GM18511 (cell line): ENCODE data around the gene RPS6KC1.
"Not testable (repeated sequence)": the region's sequence is repeated elsewhere in the genome, so short reads cannot be mapped to it uniquely, and the experiment has no call there.

ENCODE experiments used
- ATAC-seq: cut with Tn5 transposase; IDR thresholded peaks from one replicate; pipeline ENCODE4 v1.9.1; 2021; ENCODE audit warnings: mild to moderate bottlenecking, moderate library complexity; ENCODE audit not compliant: unreplicated experiment

RPS6KC1 gene

GRCh38 chr1:213148905-213149304 lies 97.9 kb downstream of the RPS6KC1 start:
- ATAC-seq, result no peak

- not testable (repeated sequence) for ATAC-seq
Observed at GRCh38 chr1:213150090-213150489, 99.0 kb downstream of the RPS6KC1 start.

GRCh38 chr1:213154056-213154685 lies 103.1 kb downstream of the RPS6KC1 start:
- no peak for ATAC-seq

GRCh38 chr1:213159376-213159775 lies 108.3 kb downstream of the RPS6KC1 start:
- ATAC-seq, result no peak

- not testable (repeated sequence) for ATAC-seq
Observed at GRCh38 chr1:213160442-213160841, 109.4 kb downstream of the RPS6KC1 start.

- ATAC-seq, result no peak
Observed at GRCh38 chr1:213162338-213162737, 111.3 kb downstream of the RPS6KC1 start.

GRCh38 chr1:213162862-213163261 lies 111.8 kb downstream of the RPS6KC1 start:
- ATAC-seq, result no peak

GRCh38 chr1:213163278-213163711 lies 112.3 kb downstream of the RPS6KC1 start:
- ATAC-seq, result no peak

GRCh38 chr1:213164561-213164960 lies 113.5 kb downstream of the RPS6KC1 start:
- ATAC-seq, result no peak

- no peak for ATAC-seq
Observed at GRCh38 chr1:213166852-213167251, 115.8 kb downstream of the RPS6KC1 start.

- ATAC-seq, result no peak
Observed at GRCh38 chr1:213171711-213172110, 120.7 kb downstream of the RPS6KC1 start.

- ATAC-seq, result no peak
Observed at GRCh38 chr1:213176341-213176740, 125.3 kb downstream of the RPS6KC1 start.

GRCh38 chr1:213179784-213180183 lies 128.7 kb downstream of the RPS6KC1 start:
- no peak for ATAC-seq

- no peak for ATAC-seq
Observed at GRCh38 chr1:213180833-213181232, 129.8 kb downstream of the RPS6KC1 start.

- ATAC-seq, result peak; percentile 66
Observed at GRCh38 chr1:213183036-213183672, 132.1 kb downstream of the RPS6KC1 start.

GRCh38 chr1:213186168-213186567 lies 135.1 kb downstream of the RPS6KC1 start:
- ATAC-seq, result no peak

- no peak for ATAC-seq
Observed at GRCh38 chr1:213192026-213192425, 141.0 kb downstream of the RPS6KC1 start.

- ATAC-seq, result no peak
Observed at GRCh38 chr1:213194383-213194782, 143.3 kb downstream of the RPS6KC1 start.

- ATAC-seq, result no peak
Observed at GRCh38 chr1:213194855-213195254, 143.8 kb downstream of the RPS6KC1 start.

- not testable (repeated sequence) for ATAC-seq
Observed at GRCh38 chr1:213196328-213197054, 145.4 kb downstream of the RPS6KC1 start.

GRCh38 chr1:213200630-213201029 lies 149.6 kb downstream of the RPS6KC1 start:
- no peak for ATAC-seq
